Measurements from ENCODE around the gene CCDC106.
A peak's percentile ranks its signal among the peaks of the same experiment; 100 is the strongest.

The CCDC106 gene

GRCh38 chr19:55635856-55636440 lies 12.1 kb upstream of the CCDC106 start:
- peak overlapping the region; percentile 99 for H3K4me3 ChIP-seq (ENCODE audit: control insufficient read depth, low read depth, low read length)
- no peak for TF ChIP-seq CTCF (IDR thresholded peaks at IDR 0.05; ENCODE audit: control insufficient read depth, insufficient read depth, low read depth, low read length, missing control alignments)
- no peak for DNase-seq (ENCODE audit: low read depth)

- no peak for DNase-seq (ENCODE audit: low read depth)
- no peak overlapping the region; the same call in 1 of the 2 replicates for H3K4me3 ChIP-seq (ENCODE audit: control insufficient read depth, low read depth, low read length)
- no peak for TF ChIP-seq CTCF (IDR thresholded peaks at IDR 0.05; ENCODE audit: control insufficient read depth, insufficient read depth, low read depth, low read length, missing control alignments)
Measured at GRCh38 chr19:55636723-55637122, 11.3 kb upstream of the CCDC106 start.

- no peak for TF ChIP-seq CTCF (IDR thresholded peaks at IDR 0.05; ENCODE audit: control insufficient read depth, insufficient read depth, low read depth, low read length, missing control alignments)
- no peak for DNase-seq (ENCODE audit: low read depth)
- H3K4me3 ChIP-seq (ENCODE audit: control insufficient read depth, low read depth, low read length) = no peak overlapping the region
Measured at GRCh38 chr19:55637534-55637933, 10.5 kb upstream of the CCDC106 start.

- no peak overlapping the region for H3K4me3 ChIP-seq (ENCODE audit: control insufficient read depth, low read depth, low read length)
- no peak for DNase-seq (ENCODE audit: low read depth)
- TF ChIP-seq CTCF (IDR thresholded peaks at IDR 0.05; ENCODE audit: control insufficient read depth, insufficient read depth, low read depth, low read length, missing control alignments) = peak; percentile 50
Measured at GRCh38 chr19:55638864-55639359, 9.1 kb upstream of the CCDC106 start.

GRCh38 chr19:55640043-55640576 lies 7.9 kb upstream of the CCDC106 start:
- peak; percentile 57 for TF ChIP-seq CTCF (IDR thresholded peaks at IDR 0.05; ENCODE audit: control insufficient read depth, insufficient read depth, low read depth, low read length, missing control alignments)
- no peak for DNase-seq (ENCODE audit: low read depth)

GRCh38 chr19:55640577-55641425 lies 7.2 kb upstream of the CCDC106 start, which contains the start of gene ZNF580:
ZNF580 (plus strand) TSS chr19:55641002; CDS start chr19:55642509, 1,507 bp downstream.
- no peak for DNase-seq (ENCODE audit: low read depth)
- H3K4me3 ChIP-seq (ENCODE audit: control insufficient read depth, low read depth, low read length) = peak within 1 kb of the TSS; percentile 73
- no peak for TF ChIP-seq CTCF (IDR thresholded peaks at IDR 0.05; ENCODE audit: control insufficient read depth, insufficient read depth, low read depth, low read length, missing control alignments)

More at GRCh38 chr19:55640043-55640576, 7.9 kb upstream of the CCDC106 start:
- H3K4me3 ChIP-seq (ENCODE audit: control insufficient read depth, low read depth, low read length) = peak overlapping the region; percentile 73

All from AG09309 (cell line).